ENCODE measurements around the gene HOXA4. TPM values are rescaled to one million over a fixed set of nuclear protein-coding genes. Genes with fewer than 3 reads are reported as not detected.

Gene HOXA4
- total and polyA plus RNA-seq, 3 donors from 2014 or later, result 1.7 to 3.4 (median 3.3) TPM

DNA sequence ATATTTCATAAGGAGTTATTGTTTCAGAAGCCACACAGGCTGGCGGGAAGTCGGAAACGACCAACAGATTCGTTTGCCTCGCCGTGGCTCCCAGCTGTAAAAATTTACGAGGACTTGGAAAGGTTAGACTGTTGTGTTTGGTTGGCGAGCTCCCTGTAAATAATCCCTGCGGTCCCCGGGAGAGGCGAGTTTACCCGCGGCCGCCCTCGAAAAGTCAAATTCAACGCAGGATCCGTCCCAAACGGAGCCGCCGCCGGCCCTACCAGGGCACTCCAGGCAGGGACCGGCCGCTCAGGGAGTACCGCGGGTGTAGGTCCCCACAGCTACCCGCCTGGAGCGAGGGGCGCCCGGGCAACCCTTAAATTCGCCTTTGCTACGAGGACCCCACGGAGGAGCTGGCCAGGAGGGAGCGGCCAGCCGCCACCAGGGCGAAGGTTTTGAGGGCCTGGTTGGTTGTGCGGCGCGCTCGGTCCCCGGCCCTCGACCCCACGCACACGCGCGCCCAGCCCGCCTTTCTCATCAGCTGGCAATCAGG is 35.5 kb upstream of the HOXA4 start:
- Histone ChIP-seq H3K27ac (no peak overlapping the region), H3K9me3 (no peaks in the 10 kb centered on the region), H3K4me1 (peaks cover 9% of the 10 kb centered on the region), H3K4me3 (peak overlapping the region; percentile 36 to 48), H3K27me3 (peaks cover 4% of the 10 kb centered on the region), H3K36me3 (ENCODE audit: low read depth, missing control alignments) (no peaks in the 10 kb centered on the region)
- TF ChIP-seq, protein P1, sequence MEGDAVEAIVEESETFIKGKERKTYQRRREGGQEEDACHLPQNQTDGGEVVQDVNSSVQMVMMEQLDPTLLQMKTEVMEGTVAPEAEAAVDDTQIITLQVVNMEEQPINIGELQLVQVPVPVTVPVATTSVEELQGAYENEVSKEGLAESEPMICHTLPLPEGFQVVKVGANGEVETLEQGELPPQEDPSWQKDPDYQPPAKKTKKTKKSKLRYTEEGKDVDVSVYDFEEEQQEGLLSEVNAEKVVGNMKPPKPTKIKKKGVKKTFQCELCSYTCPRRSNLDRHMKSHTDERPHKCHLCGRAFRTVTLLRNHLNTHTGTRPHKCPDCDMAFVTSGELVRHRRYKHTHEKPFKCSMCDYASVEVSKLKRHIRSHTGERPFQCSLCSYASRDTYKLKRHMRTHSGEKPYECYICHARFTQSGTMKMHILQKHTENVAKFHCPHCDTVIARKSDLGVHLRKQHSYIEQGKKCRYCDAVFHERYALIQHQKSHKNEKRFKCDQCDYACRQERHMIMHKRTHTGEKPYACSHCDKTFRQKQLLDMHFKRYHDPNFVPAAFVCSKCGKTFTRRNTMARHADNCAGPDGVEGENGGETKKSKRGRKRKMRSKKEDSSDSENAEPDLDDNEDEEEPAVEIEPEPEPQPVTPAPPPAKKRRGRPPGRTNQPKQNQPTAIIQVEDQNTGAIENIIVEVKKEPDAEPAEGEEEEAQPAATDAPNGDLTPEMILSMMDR (IDR thresholded peaks at IDR 0.05), result no peak
- no peak for TF ChIP-seq POLR2A (IDR thresholded peaks at IDR 0.05)
- 8 to 9% methylated on average over 15 to 32 of the region's 46 CpGs for WGBS, 2 donors
- intact Hi-C loops (cut with DNase I; ENCODE audit: low total_unique reads), result loop anchor here (10.0 kb wide), 1 partner anchor 791 kb away; no protein-coding TSS in a partner anchor
- no peak for DNase-seq

DNA sequence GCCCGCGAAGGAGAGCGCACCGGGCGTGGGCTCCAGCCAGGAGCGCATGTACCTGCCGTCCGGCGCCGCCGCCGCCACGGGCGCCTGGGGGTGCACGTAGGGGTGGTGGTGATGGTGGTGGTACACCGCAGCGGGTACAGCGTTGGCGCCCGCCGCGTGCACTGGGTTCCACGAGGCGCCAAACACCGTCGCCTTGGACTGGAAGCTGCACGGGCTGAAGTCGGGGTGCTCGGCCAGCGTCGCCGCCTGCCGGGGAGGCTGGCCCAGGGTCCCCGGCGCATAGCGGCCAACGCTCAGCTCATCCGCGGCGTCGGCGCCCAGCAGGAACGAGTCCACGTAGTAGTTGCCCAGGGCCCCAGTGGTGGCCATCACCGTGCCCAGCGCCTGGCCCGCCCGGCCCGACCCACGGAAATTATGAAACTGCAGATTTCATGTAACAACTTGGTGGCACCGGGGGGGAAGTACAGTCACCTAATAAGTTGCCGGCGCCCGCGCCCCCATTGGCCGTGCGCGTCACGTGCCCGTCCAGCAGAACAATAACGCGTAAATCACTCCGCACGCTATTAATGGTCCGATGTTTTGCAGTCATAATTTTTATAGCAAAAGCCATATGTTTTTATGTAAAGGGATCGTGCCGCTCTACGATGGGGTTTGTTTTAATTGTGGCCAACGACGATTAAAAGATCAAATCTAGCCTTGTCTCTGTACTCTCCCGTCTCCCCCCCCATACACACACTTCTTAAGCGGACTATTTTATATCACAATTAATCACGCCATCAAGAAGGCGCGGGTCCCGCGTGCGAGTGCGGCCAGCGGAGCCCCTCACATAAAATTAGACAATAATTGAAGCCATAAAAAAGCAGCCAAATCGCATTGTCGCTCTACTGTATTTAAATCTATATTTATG is 34.8 kb upstream of the HOXA4 start, which contains the start of gene HOXA9:
Gene HOXA9 (minus strand): TSS at position 449 of the 907 bp plus-strand sequence. CDS start 80 bp downstream, at position 369.
- WGBS, 2 donors, result 5% methylated on average over 40 to 72 of the region's 82 CpGs
- Histone ChIP-seq H3K4me3 (peak within 1 kb of the TSS; percentile 36 to 48), H3K27me3 (peaks cover 4% of the 10 kb centered on the region), H3K27ac (no peak within 1 kb of the TSS), H3K36me3 (ENCODE audit: low read depth, missing control alignments) (no peaks in the 10 kb centered on the region), H3K4me1 (peaks cover 10% of the 10 kb centered on the region), H3K9me3 (no peaks in the 10 kb centered on the region)
- DNase-seq, result peak; percentile 67
- no peak for TF ChIP-seq POLR2A (IDR thresholded peaks at IDR 0.05)
- TF ChIP-seq, protein P1 (IDR thresholded peaks at IDR 0.05), result no peak
- intact Hi-C loops (cut with DNase I; ENCODE audit: low total_unique reads), result loop anchor here (10.0 kb wide), 1 partner anchor 791 kb away; no protein-coding TSS in a partner anchor

DNA sequence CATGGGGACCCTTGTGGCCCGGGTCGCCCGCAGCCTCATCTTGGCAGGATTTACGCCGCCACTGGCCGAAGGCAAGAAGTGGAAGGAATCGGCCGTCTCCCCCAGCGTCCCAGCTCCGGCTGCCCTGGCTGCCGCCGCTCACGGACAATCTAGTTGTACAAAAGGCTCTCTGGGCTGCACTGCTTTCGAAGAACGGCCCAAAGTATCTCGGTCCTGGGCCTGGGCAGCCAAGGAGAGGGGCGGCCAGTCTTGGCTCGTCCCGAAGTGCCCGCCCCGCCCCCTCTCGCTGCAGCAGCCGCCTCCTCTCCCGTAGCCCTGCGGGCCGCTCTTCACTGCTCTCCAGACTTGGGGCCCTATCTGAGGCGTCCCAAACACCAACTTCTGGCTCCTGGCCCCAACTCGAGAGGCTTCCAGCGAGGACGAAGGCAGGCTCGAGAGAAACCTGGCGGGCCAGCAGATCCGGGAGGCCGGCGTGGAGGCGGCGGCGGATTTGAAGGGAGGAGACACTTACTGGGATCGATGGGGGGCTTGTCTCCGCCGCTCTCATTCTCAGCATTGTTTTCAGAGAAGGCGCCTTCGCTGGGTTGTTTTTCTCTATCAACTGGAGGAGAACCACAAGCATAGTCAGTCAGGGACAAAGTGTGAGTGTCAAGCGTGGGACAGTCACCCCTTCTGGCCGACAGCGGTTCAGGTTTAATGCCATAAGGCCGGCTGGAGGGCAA is 34.0 kb upstream of the HOXA4 start:
- peaks cover 10% of the 10 kb centered on the region for H3K4me1 ChIP-seq
- TF ChIP-seq POLR2A (IDR thresholded peaks at IDR 0.05), result no peak
- TF ChIP-seq, protein P1 (IDR thresholded peaks at IDR 0.05), result no peak
- intact Hi-C loops (cut with DNase I; ENCODE audit: low total_unique reads), result loop anchor here (10.0 kb wide), 1 partner anchor 790 kb away; no protein-coding TSS in a partner anchor
- H3K4me3 ChIP-seq, result peak overlapping the region; percentile 25 to 48
- no peaks in the 10 kb centered on the region for H3K36me3 ChIP-seq (ENCODE audit: low read depth, missing control alignments)
- H3K9me3 ChIP-seq, result no peaks in the 10 kb centered on the region
- no peak for DNase-seq
- peaks cover 4% of the 10 kb centered on the region for H3K27me3 ChIP-seq
- 5 to 14% methylated on average over 19 to 47 of the region's 47 CpGs for WGBS, 2 donors
- H3K27ac ChIP-seq, result no peak overlapping the region

DNA sequence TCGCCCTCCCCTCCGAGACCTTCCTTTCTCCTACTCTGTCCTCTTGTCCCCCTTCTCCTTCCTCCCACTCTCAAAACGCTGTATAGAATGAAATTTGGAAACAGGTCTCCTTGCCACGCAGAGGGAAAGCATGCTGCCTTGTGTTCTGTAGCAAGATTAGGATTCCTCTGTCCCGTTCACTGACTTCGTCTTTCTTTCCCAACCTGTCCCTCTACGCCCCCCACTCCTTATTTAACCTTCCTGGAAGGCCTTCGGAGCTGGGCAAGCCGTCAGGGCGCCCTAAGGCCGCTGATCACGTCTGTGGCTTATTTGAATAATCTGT is 33.4 kb upstream of the HOXA4 start:
- no peaks in the 10 kb centered on the region for H3K36me3 ChIP-seq (ENCODE audit: low read depth, missing control alignments)
- TF ChIP-seq, protein P1 (IDR thresholded peaks at IDR 0.05), result no peak
- no peak for TF ChIP-seq POLR2A (IDR thresholded peaks at IDR 0.05)
- peaks cover 10% of the 10 kb centered on the region for H3K4me1 ChIP-seq
- 20 to 39% methylated on average over 12 of the region's 12 CpGs for WGBS, 2 donors
- H3K27me3 ChIP-seq, result peaks cover 4% of the 10 kb centered on the region
- no peak for DNase-seq
- H3K9me3 ChIP-seq, result no peaks in the 10 kb centered on the region
- no peak overlapping the region for H3K27ac ChIP-seq
- H3K4me3 ChIP-seq, result no peak overlapping the region
- intact Hi-C loops (cut with DNase I; ENCODE audit: low total_unique reads), result loop anchor here (10.0 kb wide), 1 partner anchor 789 kb away; no protein-coding TSS in a partner anchor
